Bone marrow (tissue), 2 donors: Measurements from ENCODE around the gene SCN8A.

Experiments used
- DNase-seq, 2 donors: peaks; one replicate each; lab custom pipeline; 2025; lab: John Stamatoyannopoulos, UW

Gene SCN8A

DNA sequence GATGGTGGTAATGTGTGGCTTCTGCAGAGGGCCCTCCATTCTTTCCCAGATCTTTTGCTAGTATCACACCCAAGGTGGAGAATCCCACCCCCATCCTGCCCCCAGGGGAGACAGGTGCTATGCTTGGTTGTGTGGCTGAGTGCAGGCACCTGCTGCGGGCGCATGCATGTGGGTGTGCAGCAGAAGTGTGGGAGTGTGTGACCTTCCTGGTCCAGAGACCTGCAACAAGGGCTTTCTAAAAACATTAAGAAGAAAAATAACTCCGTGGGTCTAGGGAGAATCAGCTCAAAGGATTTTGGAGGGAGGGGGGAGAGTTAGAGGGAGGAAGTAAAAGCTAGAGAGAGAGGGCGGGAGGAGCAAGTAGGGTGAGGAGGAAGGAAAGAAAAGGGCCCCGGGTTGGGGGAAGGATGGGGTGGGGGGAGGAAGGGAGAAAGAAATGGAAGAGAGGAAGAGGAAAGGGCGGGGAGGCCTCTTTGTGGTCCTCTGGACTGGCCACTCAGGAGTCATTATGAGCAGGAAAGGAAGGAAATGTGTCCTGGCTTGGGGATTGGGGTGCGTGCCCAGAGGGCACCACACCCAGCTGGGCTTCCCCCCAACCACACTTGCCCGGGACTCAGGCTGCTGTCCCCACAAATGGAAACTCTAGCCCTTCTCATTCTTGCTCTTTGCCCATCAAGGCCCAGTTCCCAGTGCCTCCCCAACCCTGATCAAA lies 260.5 kb downstream of the SCN8A start:
- DNase-seq: no peak

DNA sequence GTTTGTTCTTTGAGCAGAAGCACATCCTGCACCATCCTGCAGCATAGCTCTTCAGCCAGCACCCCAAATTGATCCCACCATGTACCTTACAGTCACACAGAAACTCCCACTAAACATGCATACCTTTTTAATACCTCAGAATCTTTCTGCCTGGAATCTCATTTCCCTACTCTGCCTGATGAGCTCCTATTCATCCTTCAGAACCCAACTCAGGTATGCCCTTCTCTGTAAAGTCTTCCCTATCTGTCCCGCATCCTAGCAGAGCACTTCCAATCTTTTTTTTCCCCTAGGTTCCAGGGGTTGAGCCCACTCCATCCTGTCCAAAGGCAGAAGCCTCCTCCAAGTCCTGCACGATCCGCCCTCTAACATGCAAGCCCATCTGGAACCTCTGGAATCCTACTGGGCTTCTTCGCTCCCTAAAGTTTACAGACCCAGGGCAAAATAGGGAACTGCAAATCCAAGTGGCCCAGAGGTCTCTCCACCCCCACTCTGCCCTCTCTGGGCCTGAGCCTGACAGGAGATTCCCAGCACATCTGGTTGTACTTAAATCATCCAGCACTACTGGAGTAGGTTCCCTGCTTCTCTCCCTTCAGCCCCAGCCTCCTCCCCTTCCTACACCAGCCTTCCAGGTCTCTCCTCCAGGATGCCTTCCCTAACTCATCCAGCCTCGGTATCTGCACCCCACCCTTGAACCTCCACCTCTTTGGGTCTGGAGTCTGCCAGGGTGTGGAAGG lies 261.5 kb downstream of the SCN8A start:
- DNase-seq: no peak

DNA sequence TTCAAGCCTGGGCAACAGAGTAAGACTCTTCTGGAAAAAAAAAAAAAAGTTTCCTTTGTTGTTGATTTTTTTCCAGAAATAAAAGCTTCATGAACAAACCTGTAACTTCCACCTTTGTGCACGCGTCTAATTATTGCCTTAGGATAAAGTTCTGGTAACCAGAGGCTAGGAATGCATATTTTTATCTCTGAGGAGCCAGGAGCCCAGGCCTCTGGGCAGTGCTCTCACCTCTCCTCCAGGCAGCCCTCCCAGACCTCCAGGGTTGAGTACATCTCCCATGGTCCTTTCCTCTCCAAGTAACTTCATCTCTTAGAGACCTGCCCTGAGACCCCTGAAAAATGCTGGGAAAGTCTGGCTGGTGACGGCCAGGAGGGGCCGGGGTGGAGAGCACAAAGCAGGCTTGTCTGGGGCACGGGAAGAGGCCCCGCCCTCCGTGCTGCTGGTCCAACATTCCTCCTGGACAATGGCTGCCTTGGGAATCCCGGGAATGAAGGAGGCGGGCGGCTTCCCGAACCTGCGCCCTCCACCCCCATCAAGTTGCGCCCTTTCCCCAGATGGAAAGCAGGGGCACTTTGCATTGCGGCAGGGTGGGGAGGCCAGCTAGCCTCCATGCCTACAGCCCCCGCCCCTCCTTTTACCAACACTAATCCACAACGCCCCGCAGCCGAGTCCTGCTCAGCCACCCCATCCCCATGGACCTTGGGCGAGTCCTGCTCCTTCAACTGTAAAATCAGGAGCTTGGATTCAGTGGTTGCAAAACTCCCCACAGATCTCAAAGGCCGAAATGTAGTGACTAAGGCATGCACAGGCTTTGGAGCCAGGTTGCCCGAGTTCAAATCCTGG lies 264.8 kb downstream of the SCN8A start:
- no peak for DNase-seq

DNA sequence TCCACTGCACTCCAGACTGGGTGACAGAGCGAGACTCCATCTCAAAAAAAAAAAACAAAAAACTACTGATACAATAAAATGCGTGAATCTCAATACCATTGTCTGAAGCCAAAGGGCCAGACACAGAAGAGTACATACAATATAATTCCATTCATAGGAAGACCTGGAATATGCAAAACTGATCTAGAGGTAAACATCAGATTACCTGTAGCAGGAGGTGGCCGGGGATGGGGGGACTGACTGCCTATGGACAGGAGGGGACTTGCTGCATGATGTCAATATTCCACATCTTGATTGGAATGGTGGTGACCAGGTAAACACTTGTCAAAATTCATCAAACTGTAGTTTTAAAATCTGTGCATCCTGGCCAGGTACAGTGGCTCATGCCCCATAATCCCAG lies 270.0 kb downstream of the SCN8A start:
- no peak for DNase-seq
